SK-N-MC (cell line): Measurements from ENCODE around the gene SPTBN4.

ENCODE experiments used
- EZH2 ChIP-seq: fragments of 200-600 bp; sonication (generic); IDR thresholded peaks from one replicate; pipeline ENCODE4 v1.6.1; 2017; ENCODE audit warnings: antibody characterized with exemption
- FOXP2 ChIP-seq: optimal IDR thresholded peaks from 2 replicates; pipeline ENCODE3; 2011; ENCODE audit warnings: mild to moderate bottlenecking, moderate library complexity; ENCODE audit not compliant: insufficient read depth; ENCODE audit errors: extremely low read length, control extremely low read depth
- POLR2AphosphoS5 ChIP-seq: IDR thresholded peaks from 2 replicates; pipeline ENCODE4 v1.6.1; 2012; ENCODE audit warnings: mild to moderate bottlenecking, low read depth, low read length, borderline replicate concordance

GRCh38 chr19:40521276-40521675 lies 54.5 kb downstream of the SPTBN4 start:
- TF ChIP-seq POLR2AphosphoS5 (no peak), EZH2 (no peak), FOXP2 (no peak)
